Breast epithelium (tissue), 4 donors: ENCODE data around the gene RAVER2. TPM values are rescaled to one million over a fixed set of nuclear protein-coding genes. Genes with fewer than 3 reads are reported as not detected.

ENCODE experiments used
- DNase-seq, 2 donors: peaks; one replicate each; pipeline ENCODE4 v3.0.0-alpha.2; 2019; ENCODE audit warnings: low spot score in 2 of 2
- H3K27ac ChIP-seq, 2 donors: fragments of 200-600 bp; sonication (generic) in 1 of 2; one replicate each; pipeline ENCODE4 v1.5.1; 2016 to 2019; ENCODE audit warnings: mild to moderate bottlenecking in 1 of 2
- H3K27me3 ChIP-seq, 2 donors: fragments of 200-600 bp; sonication (generic) in 1 of 2; one replicate each; pipeline versions ENCODE4 v1.5.1 to v1.6.0; 2017 to 2019; ENCODE audit warnings: control low read depth in 1 of 2, mild to moderate bottlenecking in 1 of 2
- H3K36me3 ChIP-seq: fragments of 200-600 bp; one replicate; pipeline ENCODE4 v1.5.1; 2019
- H3K4me1 ChIP-seq, 2 donors: fragments of 200-600 bp; sonication (generic); one replicate each; pipeline ENCODE4 v1.5.1; 2016 to 2019; ENCODE audit warnings: control low read depth in 1 of 2
- H3K4me3 ChIP-seq, 3 donors: fragments of 200-600 bp; sonication (generic); 1 replicate in 2 of 3; 2 replicates in 1 of 3; pipeline ENCODE4 v1.5.1; 2016 to 2019; ENCODE audit warnings: mild to moderate bottlenecking in 3 of 3, moderate library complexity in 2 of 3
- H3K9me3 ChIP-seq, 2 donors: fragments of 200-600 bp; sonication (generic) in 1 of 2; one replicate each; pipeline ENCODE4 v1.5.1; 2016 to 2019; ENCODE audit warnings: control low read depth in 1 of 2
- CTCF ChIP-seq, 3 donors: fragments of 450-650 bp; IDR thresholded peaks; one replicate each; pipeline ENCODE4 v1.5.1; 2016 to 2017; ENCODE audit warnings: antibody characterized with exemption in 3 of 3, mild to moderate bottlenecking in 3 of 3, moderate library complexity in 3 of 3
- POLR2A ChIP-seq: fragments of 450-650 bp; IDR thresholded peaks from one replicate; pipeline ENCODE4 v1.6.1; 2016; ENCODE audit warnings: antibody characterized with exemption, mild to moderate bottlenecking, moderate library complexity
- POLR2AphosphoS5 ChIP-seq, 3 donors: sonication (generic); formaldehyde crosslinking; IDR thresholded peaks; one replicate each; pipeline ENCODE4 v1.6.1; 2017; ENCODE audit warnings: antibody characterized with exemption in 3 of 3
- intact Hi-C: fragments of 100-400 bp; cut with DNase I; formaldehyde crosslinking; loops from one replicate; pipeline ENCODE4 v1.15.1; 2023; ENCODE audit warnings: low total_unique reads
- total RNA-seq, 3 donors: library from RNA; depleted of rRNA; stranded (reverse); fragments of >200 nt; gene quantifications; one replicate each; pipeline ENCODE4 v1.1.0, GENCODE V29; 2016

RAVER2 gene
- total RNA-seq, 3 donors from 2014 or later, result 6.6 to 21.1 (median 17.0) TPM

GRCh38 chr1:64830030-64830651 lies 85.3 kb downstream of the RAVER2 start:
- no peaks in the 10 kb centered on the region for H3K27me3 ChIP-seq
- no peak overlapping the region for H3K4me3 ChIP-seq
- H3K36me3 ChIP-seq, result peaks cover 8% of the 10 kb centered on the region
- H3K27ac ChIP-seq, result no peak overlapping the region
- intact Hi-C loops, result loop anchor here (5.0 kb wide), 1 partner anchor 143 kb away; no protein-coding TSS in a partner anchor
- H3K4me1 ChIP-seq, result no peaks in the 10 kb centered on the region
- DNase-seq, result no peak
- TF ChIP-seq CTCF (IDR thresholded peaks at IDR 0.05) (no peak), POLR2A (no peak), POLR2AphosphoS5 (IDR thresholded peaks at IDR 0.05) (no peak)
- no peaks in the 10 kb centered on the region for H3K9me3 ChIP-seq

- no peak overlapping the region for H3K4me3 ChIP-seq
- intact Hi-C loops, result loop anchor here (5.0 kb wide), 1 partner anchor 147 kb away; no protein-coding TSS in a partner anchor
- DNase-seq, result no peak
- no peaks in the 10 kb centered on the region for H3K9me3 ChIP-seq
- no peaks in the 10 kb centered on the region for H3K4me1 ChIP-seq
- no peak for TF ChIP-seq POLR2AphosphoS5 (IDR thresholded peaks at IDR 0.05)
- no peak for TF ChIP-seq CTCF (IDR thresholded peaks at IDR 0.05)
- TF ChIP-seq POLR2A, result no peak
- no peak overlapping the region for H3K27ac ChIP-seq
- H3K27me3 ChIP-seq, result no peaks in the 10 kb centered on the region
- peaks cover 8% of the 10 kb centered on the region for H3K36me3 ChIP-seq
Observed at GRCh38 chr1:64834734-64835133, 89.9 kb downstream of the RAVER2 start.

GRCh38 chr1:64836802-64837201 lies 91.9 kb downstream of the RAVER2 start:
- TF ChIP-seq CTCF (IDR thresholded peaks at IDR 0.05) (no peak), POLR2AphosphoS5 (IDR thresholded peaks at IDR 0.05) (no peak)
- no peak overlapping the region for H3K4me3 ChIP-seq
- H3K27ac ChIP-seq, result no peak overlapping the region
- H3K9me3 ChIP-seq, result no peaks in the 10 kb centered on the region
- H3K27me3 ChIP-seq, result no peaks in the 10 kb centered on the region
- intact Hi-C loops, result no loop called here
- H3K4me1 ChIP-seq, result no peaks in the 10 kb centered on the region
- H3K36me3 ChIP-seq, result peaks cover 8% of the 10 kb centered on the region
- no peak for DNase-seq

GRCh38 chr1:64838486-64838885 lies 93.6 kb downstream of the RAVER2 start:
- TF ChIP-seq CTCF (IDR thresholded peaks at IDR 0.05) (no peak), POLR2AphosphoS5 (IDR thresholded peaks at IDR 0.05) (no peak), POLR2A (no peak)
- Histone ChIP-seq H3K9me3 (no peaks in the 10 kb centered on the region), H3K36me3 (peaks cover 6% of the 10 kb centered on the region), H3K27ac (no peak overlapping the region), H3K4me1 (no peaks in the 10 kb centered on the region), H3K4me3 (no peak overlapping the region), H3K27me3 (no peaks in the 10 kb centered on the region)
- no peak for DNase-seq
- intact Hi-C loops, result no loop called here

GRCh38 chr1:64839261-64839660 lies 94.4 kb downstream of the RAVER2 start:
- H3K36me3 ChIP-seq, result no peaks in the 10 kb centered on the region
- H3K9me3 ChIP-seq, result no peaks in the 10 kb centered on the region
- intact Hi-C loops, result no loop called here
- H3K27me3 ChIP-seq, result no peaks in the 10 kb centered on the region
- no peaks in the 10 kb centered on the region for H3K4me1 ChIP-seq
- H3K27ac ChIP-seq, result no peak overlapping the region
- DNase-seq, result no peak
- TF ChIP-seq CTCF (IDR thresholded peaks at IDR 0.05) (no peak), POLR2AphosphoS5 (IDR thresholded peaks at IDR 0.05) (no peak), POLR2A (no peak)
- H3K4me3 ChIP-seq, result no peak overlapping the region
